Right atrium auricular region (tissue), 2 donors: ENCODE results near the gene NPVF. TPM values are rescaled to one million over a fixed set of nuclear protein-coding genes. Genes with fewer than 3 reads are reported as not detected.

Experiments
- DNase-seq: peaks from one replicate; pipeline ENCODE4 v3.0.0-alpha.2; 2019; ENCODE audit warnings: low spot score
- H3K27ac ChIP-seq, 2 donors: fragments of 200-600 bp; sonication (generic); 1 replicate in 1 of 2; 2 replicates in 1 of 2; pipeline ENCODE4 v1.5.1; 2016 to 2019
- H3K27me3 ChIP-seq, 2 donors: fragments of 200-600 bp; sonication (generic); one replicate each; pipeline versions ENCODE4 v1.5.1 to v1.6.0; 2017 to 2019
- H3K36me3 ChIP-seq: fragments of 200-600 bp; sonication (generic); one replicate; pipeline ENCODE4 v1.5.1; 2016
- H3K4me1 ChIP-seq, 2 donors: fragments of 200-600 bp; sonication (generic); one replicate each; pipeline versions ENCODE4 v1.5.1 to v1.6.0; 2017 to 2019
- H3K4me3 ChIP-seq, 2 donors: fragments of 200-600 bp; sonication (generic); 1 replicate in 1 of 2; 2 replicates in 1 of 2; pipeline ENCODE4 v1.5.1; 2017 to 2019; ENCODE audit warnings: mild to moderate bottlenecking in 1 of 2, moderate library complexity in 1 of 2
- H3K9me3 ChIP-seq, 2 donors: fragments of 200-600 bp; sonication (generic); one replicate each; pipeline ENCODE4 v1.5.1; 2019
- total RNA-seq, 2 donors: library from RNA; depleted of rRNA; stranded (reverse); fragments of >200 nt; gene quantifications; one replicate each; pipeline ENCODE4 v1.1.0, GENCODE V29; 2016
- TF ChIP-seq, protein P1 (sequence below), 2 donors: fragments of 200-600 bp; sonication (generic); IDR thresholded peaks; one replicate each; pipeline ENCODE4 v1.5.1; 2019; ENCODE audit warnings: antibody characterized with exemption in 2 of 2

NPVF gene
- total RNA-seq: not detected

GRCh38 chr7:25228386-25228785, at the start of gene NPVF:
Gene NPVF, minus strand, starts transcription at chr7:25228486. Its CDS starts 47 bp downstream, at chr7:25228439.
- H3K27ac ChIP-seq: no peak within 1 kb of the TSS
- H3K9me3 ChIP-seq: no peaks in the 10 kb centered on the region
- H3K4me3 ChIP-seq: no peak within 1 kb of the TSS
- H3K36me3 ChIP-seq: no peaks in the 10 kb centered on the region
- TF ChIP-seq, protein P1, sequence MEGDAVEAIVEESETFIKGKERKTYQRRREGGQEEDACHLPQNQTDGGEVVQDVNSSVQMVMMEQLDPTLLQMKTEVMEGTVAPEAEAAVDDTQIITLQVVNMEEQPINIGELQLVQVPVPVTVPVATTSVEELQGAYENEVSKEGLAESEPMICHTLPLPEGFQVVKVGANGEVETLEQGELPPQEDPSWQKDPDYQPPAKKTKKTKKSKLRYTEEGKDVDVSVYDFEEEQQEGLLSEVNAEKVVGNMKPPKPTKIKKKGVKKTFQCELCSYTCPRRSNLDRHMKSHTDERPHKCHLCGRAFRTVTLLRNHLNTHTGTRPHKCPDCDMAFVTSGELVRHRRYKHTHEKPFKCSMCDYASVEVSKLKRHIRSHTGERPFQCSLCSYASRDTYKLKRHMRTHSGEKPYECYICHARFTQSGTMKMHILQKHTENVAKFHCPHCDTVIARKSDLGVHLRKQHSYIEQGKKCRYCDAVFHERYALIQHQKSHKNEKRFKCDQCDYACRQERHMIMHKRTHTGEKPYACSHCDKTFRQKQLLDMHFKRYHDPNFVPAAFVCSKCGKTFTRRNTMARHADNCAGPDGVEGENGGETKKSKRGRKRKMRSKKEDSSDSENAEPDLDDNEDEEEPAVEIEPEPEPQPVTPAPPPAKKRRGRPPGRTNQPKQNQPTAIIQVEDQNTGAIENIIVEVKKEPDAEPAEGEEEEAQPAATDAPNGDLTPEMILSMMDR (IDR thresholded peaks at IDR 0.05): no peak
- DNase-seq: no peak
- H3K27me3 ChIP-seq: no peaks in the 10 kb centered on the region
- no peaks in the 10 kb centered on the region for H3K4me1 ChIP-seq

- Histone ChIP-seq H3K27me3 (no peaks in the 10 kb centered on the region), H3K9me3 (no peaks in the 10 kb centered on the region), H3K27ac (no peak overlapping the region), H3K36me3 (no peaks in the 10 kb centered on the region), H3K4me1 (no peaks in the 10 kb centered on the region), H3K4me3 (no peak overlapping the region)
- no peak for DNase-seq
- TF ChIP-seq, protein P1 (IDR thresholded peaks at IDR 0.05): no peak
These were observed 44.0 kb upstream of the NPVF start for GRCh38 chr7:25272265-25272664.

DNA sequence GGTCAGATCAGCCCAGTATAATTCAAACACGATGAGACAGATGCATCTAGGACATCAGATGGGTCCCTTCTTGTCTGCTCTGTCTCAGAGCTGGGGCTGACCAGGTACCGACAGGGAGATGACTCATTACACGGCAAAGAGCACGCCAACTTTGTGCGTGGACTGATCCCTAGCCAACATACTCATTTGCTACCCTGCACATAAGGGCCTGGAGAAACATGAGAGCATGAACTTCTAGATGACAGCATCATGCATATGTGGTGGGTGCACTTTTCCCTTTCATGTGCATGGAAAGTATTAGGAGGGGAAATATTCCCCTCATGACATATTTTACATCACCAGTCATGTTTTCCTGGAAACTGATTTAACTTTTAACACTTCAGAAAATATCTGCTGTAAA, 35.1 kb upstream of the NPVF start:
- H3K4me1 ChIP-seq: no peaks in the 10 kb centered on the region
- no peaks in the 10 kb centered on the region for H3K27me3 ChIP-seq
- no peak for DNase-seq

GRCh38 chr7:25262586-25262985, 34.3 kb upstream of the NPVF start:
- DNase-seq: no peak
- Histone ChIP-seq H3K4me1 (no peaks in the 10 kb centered on the region), H3K27ac (no peak overlapping the region), H3K9me3 (no peaks in the 10 kb centered on the region), H3K36me3 (no peaks in the 10 kb centered on the region), H3K27me3 (no peaks in the 10 kb centered on the region), H3K4me3 (no peak overlapping the region)
- TF ChIP-seq, protein P1 (IDR thresholded peaks at IDR 0.05): no peak

More for the DNA sequence above, 35.1 kb upstream of the NPVF start:
- Histone ChIP-seq H3K9me3 (no peaks in the 10 kb centered on the region), H3K4me3 (no peak overlapping the region), H3K27ac (no peak overlapping the region), H3K36me3 (no peaks in the 10 kb centered on the region)
- TF ChIP-seq, protein P1 (IDR thresholded peaks at IDR 0.05): no peak

- TF ChIP-seq, protein P1 (IDR thresholded peaks at IDR 0.05): no peak
- H3K36me3 ChIP-seq: no peaks in the 10 kb centered on the region
- H3K4me1 ChIP-seq: no peaks in the 10 kb centered on the region
- H3K27me3 ChIP-seq: no peaks in the 10 kb centered on the region
- no peak for DNase-seq
- H3K27ac ChIP-seq: no peak overlapping the region
- H3K4me3 ChIP-seq: no peak overlapping the region
- H3K9me3 ChIP-seq: no peaks in the 10 kb centered on the region
These were observed 33.4 kb upstream of the NPVF start for GRCh38 chr7:25261545-25262140.
